A549 (cell line): ENCODE results near the gene ALG3.

Experiments
- CHD2 ChIP-seq: fragments of 150-350 bp; IDR thresholded peaks from 2 replicates; pipeline ENCODE4 v1.6.1; 2014; ENCODE audit warnings: low read length; ENCODE audit not compliant: partially characterized antibody
- CTCF ChIP-seq: fragments of >200 bp; sonication (Bioruptor Twin); formaldehyde crosslinking; IDR thresholded peaks from 3 replicates; pipeline ENCODE4 v1.5.1; 2016
- EHMT2 ChIP-seq: fragments of 200-600 bp; sonication (generic); IDR thresholded peaks from 2 replicates; pipeline ENCODE4 v1.6.1; 2016; ENCODE audit warnings: antibody characterized with exemption, low read depth, mild to moderate bottlenecking, moderate library complexity
- KDM1A ChIP-seq: fragments of 200-600 bp; sonication (generic); IDR thresholded peaks from 2 replicates; pipeline ENCODE4 v1.6.1; 2016; ENCODE audit warnings: low read depth, mild to moderate bottlenecking
- KDM5A ChIP-seq: fragments of 200-600 bp; sonication (generic); IDR thresholded peaks from 2 replicates; pipeline ENCODE4 v1.6.1; 2016; ENCODE audit warnings: antibody characterized with exemption, mild to moderate bottlenecking
- MAX ChIP-seq: IDR thresholded peaks from 2 replicates; pipeline ENCODE4 v1.6.1; 2012
- MAZ ChIP-seq: fragments of 150-350 bp; IDR thresholded peaks from 2 replicates; pipeline ENCODE4 v1.6.1; 2014; ENCODE audit warnings: antibody characterized with exemption, low read depth, low read length, borderline replicate concordance
- NR3C1 ChIP-seq: fragments of >200 bp; sonication (Bioruptor Twin); formaldehyde crosslinking; IDR thresholded peaks from 3 replicates; pipeline ENCODE4 v1.6.1; 2017
- POLR2A ChIP-seq: IDR thresholded peaks from 2 replicates; pipeline ENCODE4 v1.6.1; 2012; ENCODE audit warnings: mild to moderate bottlenecking, low read length
- RAD21 ChIP-seq, 2 experiments: fragments of >200 bp in 1 of 2; sonication (Bioruptor Twin) in 1 of 2; formaldehyde crosslinking in 1 of 2; IDR thresholded peaks in 1 of 2; conservative IDR thresholded peaks in 1 of 2; 2 replicates in 1 of 2; 3 replicates in 1 of 2; pipeline ENCODE4 v1.6.1; 2012 to 2018; ENCODE audit warnings: inconsistent platforms in 1 of 2
- RFX5 ChIP-seq: fragments of 450-650 bp; IDR thresholded peaks from 2 replicates; pipeline ENCODE4 v1.7.1; 2014; ENCODE audit warnings: antibody characterized with exemption, mild to moderate bottlenecking, moderate library complexity
- TFCP2L1 ChIP-seq: fragments of 250-450 bp; sonication (Bioruptor Pico); IDR thresholded peaks from 2 replicates; pipeline ENCODE4 v1.5.0; 2021; ENCODE audit warnings: mild to moderate bottlenecking
- USF2 ChIP-seq: fragments of 450-650 bp; IDR thresholded peaks from 2 replicates; pipeline ENCODE4 v1.6.1; 2014; ENCODE audit warnings: antibody characterized with exemption
- ZFP36 ChIP-seq: fragments of 450-650 bp; IDR thresholded peaks from 2 replicates; pipeline ENCODE4 v1.6.1; 2014; ENCODE audit warnings: borderline replicate concordance; ENCODE audit not compliant: partially characterized antibody

- TF ChIP-seq CTCF (no peak), TFCP2L1 (no peak), KDM1A (no peak), POLR2A (no peak), RAD21 (conservative IDR thresholded peaks at IDR 0.05 in 1 of 2, IDR thresholded peaks at IDR 0.05 in 1 of 2) (no peak), RFX5 (no peak), CHD2 (no peak), EHMT2 (no peak), KDM5A (no peak), MAX (no peak), MAZ (no peak), NR3C1 (no peak), ZFP36 (no peak), USF2 (no peak)
Measured at GRCh38 chr3:184239708-184240107, 9.1 kb downstream of the ALG3 start.
